Kidney (tissue), 14 donors: ENCODE measurements around the gene TCF4. TPM values are rescaled to one million over a fixed set of nuclear protein-coding genes. Genes with fewer than 3 reads are reported as not detected.
A peak's percentile ranks its signal among the peaks of the same experiment; 100 is the strongest.

Experiments used
- DNase-seq, 5 donors: peaks; one replicate each; pipeline ENCODE4 v3.0.0-alpha.2; 2013 to 2020
- FAIRE-seq: peaks from 2 replicates; lab custom pipeline; 2012; peaks lifted over from hg19 to GRCh38; lab: Jason Lieb, UNC
- H3K27ac ChIP-seq, 2 donors: one replicate each; pipeline ENCODE4 v1.7.0; 2013; ENCODE audit warnings: low read depth in 2 of 2, low read length in 2 of 2, inconsistent platforms in 1 of 2
- H3K27me3 ChIP-seq: one replicate; pipeline ENCODE4 v1.7.1; 2013; ENCODE audit warnings: low read length, inconsistent platforms; ENCODE audit not compliant: control insufficient read depth, insufficient read depth
- H3K36me3 ChIP-seq, 3 donors: one replicate each; pipeline versions ENCODE4 v1.7.0 to v1.7.1; 2013; ENCODE audit warnings: low read length in 3 of 3, control low read depth in 1 of 3, inconsistent platforms in 1 of 3; ENCODE audit not compliant: insufficient read depth in 3 of 3, control insufficient read depth in 2 of 3
- H3K4me1 ChIP-seq, 3 donors: one replicate each; pipeline versions ENCODE4 v1.7.0 to v1.7.1; 2013; ENCODE audit warnings: low read length in 3 of 3, inconsistent platforms in 1 of 3, low read depth in 1 of 3; ENCODE audit not compliant: control insufficient read depth in 2 of 3, insufficient read depth in 2 of 3
- H3K4me3 ChIP-seq, 3 donors: one replicate each; pipeline versions ENCODE4 v1.7.0 to v1.8.1; 2013; ENCODE audit warnings: low read length in 3 of 3, control low read depth in 1 of 3, inconsistent platforms in 1 of 3
- H3K9ac ChIP-seq, 3 donors: one replicate each; pipeline versions ENCODE4 v1.7.0 to v1.7.1; 2013; ENCODE audit warnings: low read length in 3 of 3, control low read depth in 1 of 3, inconsistent platforms in 1 of 3
- H3K9me3 ChIP-seq, 3 donors: one replicate each; pipeline versions ENCODE4 v1.7.0 to v1.7.1; 2013; ENCODE audit warnings: low read length in 3 of 3, control low read depth in 1 of 3, inconsistent platforms in 1 of 3; ENCODE audit not compliant: control insufficient read depth in 2 of 3, insufficient read depth in 1 of 3
- intact Hi-C: fragments of 100-400 bp; cut with DNase I; formaldehyde crosslinking; loops from one replicate; pipeline ENCODE4 v1.11.1; 2022
- polyA plus RNA-seq: library from polyadenylated mRNA; stranded (reverse); fragments of 350-450 nt; fragmentation: Illumina TruSeq; extraction: RNeasy Lipid Tissue Mini Kit (QIAGEN cat#74804); gene quantifications from one replicate; pipeline ENCODE4 v1.2.3, GENCODE V29; 2014; ENCODE audit warnings: low read depth, low replicate concordance; ENCODE audit not compliant: insufficient read depth
- total RNA-seq: library from RNA; stranded (reverse); fragmentation: NEBNext Ultra II Directional; extraction: Animal tissue kit (Norgen Biotek cat#: 25700); gene quantifications from one replicate; pipeline ENCODE4 v1.2.1, GENCODE V29; 2021
- TF ChIP-seq, protein P1 (sequence below): IDR thresholded peaks from 3 replicates; pipeline ENCODE4 v1.5.1; 2012; ENCODE audit warnings: mild to moderate bottlenecking, moderate library complexity, borderline replicate concordance; ENCODE audit not compliant: insufficient read depth; ENCODE audit errors: extremely low read depth
- donor health status: control.
- donor health status: control.
- donor health status: control.
- donor health status: control.
- donor health status: control.
- donor health status: DM: yes; HTN: yes; CAD: no.
- donor health status: Normal renal cell carcinoma (clear cell type).

Gene TCF4
- total and polyA plus RNA-seq, 2 donors from 2014 or later = 4.4 to 60.3 TPM

DNA sequence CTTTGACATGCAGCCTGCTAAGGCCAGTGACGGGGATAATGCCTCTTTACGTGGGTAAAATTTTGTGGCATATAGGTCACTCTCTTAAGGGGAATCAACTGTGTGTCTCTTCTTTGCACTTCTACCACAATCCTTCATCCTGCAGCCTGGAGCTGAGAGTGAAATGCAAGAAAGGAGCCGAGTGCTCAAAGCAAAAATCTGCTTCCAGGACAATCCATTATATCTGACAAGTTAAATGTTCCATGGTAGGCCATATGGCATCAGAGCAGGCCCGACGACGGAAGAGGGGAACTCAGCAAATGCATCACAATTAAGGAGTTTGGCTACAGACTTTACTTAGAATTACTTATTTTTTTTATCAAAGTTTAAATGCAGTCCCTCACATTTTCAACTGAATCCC, 171.2 kb downstream of the TCF4 start:
- DNase-seq (peak in 3 of 5 donors; percentile 19 to 57 (median 54)), FAIRE-seq (no peak)
- intact Hi-C loops = loop anchor here (5.0 kb wide), 1 partner anchor 171 kb away; the partner anchor contains the start of gene TCF4

DNA sequence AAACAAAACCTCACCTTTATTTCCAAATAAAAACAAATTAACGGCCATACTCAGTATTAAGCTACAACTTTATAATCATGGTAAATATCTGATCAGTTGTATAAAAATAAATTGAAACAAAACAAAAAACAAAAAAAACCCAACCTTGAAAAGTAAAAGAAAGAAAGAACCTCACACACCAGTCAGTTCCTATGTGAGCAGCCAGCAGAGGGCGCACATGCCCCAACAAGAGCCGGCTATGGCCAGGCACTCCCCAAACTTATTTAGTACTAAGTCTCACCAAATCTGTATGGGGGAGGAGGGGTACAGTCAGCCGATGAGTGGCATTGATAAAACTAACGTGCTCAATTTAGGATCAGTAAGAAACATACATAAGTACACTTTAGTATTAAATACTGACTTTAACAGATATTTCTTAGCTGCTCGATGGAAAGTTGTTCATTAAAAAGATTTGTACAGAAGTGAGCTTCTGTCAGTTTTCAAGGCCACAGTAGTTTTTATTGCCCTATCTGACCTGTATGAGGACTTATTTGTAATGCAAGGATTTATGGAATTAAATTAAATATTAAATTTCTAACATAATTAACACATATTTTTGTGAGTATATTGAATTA, 172.6 kb downstream of the TCF4 start:
- no peak overlapping the region for H3K27ac ChIP-seq
- FAIRE-seq (peak; percentile 93), DNase-seq (peak; percentile 79 to 90 (median 84))
- no peak overlapping the region for H3K9ac ChIP-seq
- intact Hi-C loops = loop anchor here (5.0 kb wide), 1 partner anchor 172 kb away; the partner anchor contains the start of gene TCF4
- H3K36me3 ChIP-seq = no peaks in the 10 kb centered on the region
- H3K9me3 ChIP-seq = no peaks in the 10 kb centered on the region
- TF ChIP-seq, protein P1, sequence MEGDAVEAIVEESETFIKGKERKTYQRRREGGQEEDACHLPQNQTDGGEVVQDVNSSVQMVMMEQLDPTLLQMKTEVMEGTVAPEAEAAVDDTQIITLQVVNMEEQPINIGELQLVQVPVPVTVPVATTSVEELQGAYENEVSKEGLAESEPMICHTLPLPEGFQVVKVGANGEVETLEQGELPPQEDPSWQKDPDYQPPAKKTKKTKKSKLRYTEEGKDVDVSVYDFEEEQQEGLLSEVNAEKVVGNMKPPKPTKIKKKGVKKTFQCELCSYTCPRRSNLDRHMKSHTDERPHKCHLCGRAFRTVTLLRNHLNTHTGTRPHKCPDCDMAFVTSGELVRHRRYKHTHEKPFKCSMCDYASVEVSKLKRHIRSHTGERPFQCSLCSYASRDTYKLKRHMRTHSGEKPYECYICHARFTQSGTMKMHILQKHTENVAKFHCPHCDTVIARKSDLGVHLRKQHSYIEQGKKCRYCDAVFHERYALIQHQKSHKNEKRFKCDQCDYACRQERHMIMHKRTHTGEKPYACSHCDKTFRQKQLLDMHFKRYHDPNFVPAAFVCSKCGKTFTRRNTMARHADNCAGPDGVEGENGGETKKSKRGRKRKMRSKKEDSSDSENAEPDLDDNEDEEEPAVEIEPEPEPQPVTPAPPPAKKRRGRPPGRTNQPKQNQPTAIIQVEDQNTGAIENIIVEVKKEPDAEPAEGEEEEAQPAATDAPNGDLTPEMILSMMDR = peak; percentile 72
- no peak overlapping the region for H3K4me3 ChIP-seq
- no peaks in the 10 kb centered on the region for H3K4me1 ChIP-seq
- no peaks in the 10 kb centered on the region for H3K27me3 ChIP-seq

More for the DNA sequence above, 171.2 kb downstream of the TCF4 start:
- Histone ChIP-seq H3K9ac (no peak overlapping the region), H3K36me3 (no peaks in the 10 kb centered on the region), H3K4me1 (no peaks in the 10 kb centered on the region), H3K27me3 (no peaks in the 10 kb centered on the region), H3K4me3 (no peak overlapping the region), H3K27ac (no peak overlapping the region), H3K9me3 (no peaks in the 10 kb centered on the region)
- TF ChIP-seq, protein P1 = no peak

DNA sequence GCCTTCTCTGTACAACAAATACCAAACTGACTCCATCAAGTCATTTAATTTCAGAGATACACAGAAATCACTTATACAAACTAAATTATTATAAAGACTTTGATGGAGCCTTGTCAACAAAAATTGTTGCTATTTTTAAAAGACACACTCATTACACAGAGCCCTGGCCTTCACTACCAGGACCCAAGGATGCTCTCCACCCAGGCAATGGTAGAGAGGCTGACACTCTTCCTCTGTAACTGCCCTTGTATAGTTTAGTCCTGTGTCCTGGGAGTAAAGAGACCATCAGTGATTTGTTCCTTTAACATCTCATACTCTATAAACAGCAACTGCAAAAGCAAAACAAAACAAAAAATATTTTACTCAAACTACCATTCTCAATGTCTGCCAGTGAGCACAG, 173.5 kb downstream of the TCF4 start:
- Histone ChIP-seq H3K4me3 (no peak overlapping the region), H3K9ac (no peak overlapping the region), H3K27ac (no peak overlapping the region), H3K36me3 (no peaks in the 10 kb centered on the region), H3K9me3 (no peaks in the 10 kb centered on the region), H3K4me1 (no peaks in the 10 kb centered on the region), H3K27me3 (no peaks in the 10 kb centered on the region)
- intact Hi-C loops = no loop called here
- DNase-seq (no peak), FAIRE-seq (no peak)
- TF ChIP-seq, protein P1 = no peak

DNA sequence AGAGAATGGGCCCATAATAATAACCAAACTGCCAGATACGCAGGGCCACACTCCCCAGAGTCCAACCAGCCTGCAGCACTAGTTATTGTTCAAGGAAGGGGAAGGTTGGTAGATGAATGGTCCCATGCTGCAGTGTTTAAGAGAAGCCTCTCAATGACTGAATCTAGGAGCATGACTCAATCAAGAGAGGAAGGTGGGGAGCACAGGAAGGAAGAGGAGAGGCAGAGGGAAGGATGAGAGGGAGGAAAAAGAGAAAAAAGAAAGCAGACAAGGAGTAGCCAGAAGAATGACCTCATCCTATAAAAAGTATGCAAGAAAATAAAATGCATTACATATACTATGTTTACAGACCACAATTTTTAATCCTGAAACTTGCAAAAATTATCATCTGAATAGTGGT, 174.5 kb downstream of the TCF4 start:
- Histone ChIP-seq H3K9ac (no peak overlapping the region), H3K27me3 (no peaks in the 10 kb centered on the region), H3K36me3 (no peaks in the 10 kb centered on the region), H3K4me1 (no peaks in the 10 kb centered on the region), H3K4me3 (no peak overlapping the region), H3K9me3 (no peaks in the 10 kb centered on the region), H3K27ac (no peak overlapping the region)
- no peak for DNase-seq
- TF ChIP-seq, protein P1 = no peak
- intact Hi-C loops = no loop called here
- FAIRE-seq = no peak
